DOHH2 (cell line): ENCODE data around the gene TCP10L.

Experiments
- EZH2phosphoT487 ChIP-seq: fragments of 200-600 bp; sonication (generic); IDR thresholded peaks from 2 replicates; pipeline ENCODE4 v1.6.1; 2017; ENCODE audit warnings: borderline replicate concordance, mild to moderate bottlenecking, antibody characterized with exemption, low read length, moderate library complexity, mixed read lengths
- TF ChIP-seq, protein P1 (sequence below): fragments of 200-600 bp; sonication (generic); IDR thresholded peaks from one replicate; pipeline ENCODE4 v1.5.1; 2014; ENCODE audit warnings: antibody characterized with exemption, mild to moderate bottlenecking, low read depth, low read length; ENCODE audit not compliant: poor library complexity, severe bottlenecking

DNA sequence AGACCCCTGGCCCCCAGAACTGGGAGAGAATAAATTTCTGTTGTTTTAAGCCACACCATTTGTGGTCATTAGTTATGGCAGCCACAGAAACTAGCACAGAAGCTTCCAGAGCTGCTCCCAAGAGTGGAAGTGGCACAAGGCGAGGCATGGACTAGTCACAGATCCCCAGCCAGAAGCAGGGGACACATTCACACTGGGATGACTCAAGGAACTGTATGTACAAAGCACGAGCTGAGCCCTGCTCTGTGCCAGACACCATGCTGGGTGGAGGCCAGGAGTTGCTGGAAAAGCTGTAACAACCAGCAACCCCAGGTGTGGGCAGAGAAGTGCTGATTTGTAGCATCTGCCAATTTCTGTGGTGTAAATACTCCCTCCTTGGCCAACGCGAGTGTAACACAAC, 55.6 kb downstream of the TCP10L start:
- TF ChIP-seq, protein P1, sequence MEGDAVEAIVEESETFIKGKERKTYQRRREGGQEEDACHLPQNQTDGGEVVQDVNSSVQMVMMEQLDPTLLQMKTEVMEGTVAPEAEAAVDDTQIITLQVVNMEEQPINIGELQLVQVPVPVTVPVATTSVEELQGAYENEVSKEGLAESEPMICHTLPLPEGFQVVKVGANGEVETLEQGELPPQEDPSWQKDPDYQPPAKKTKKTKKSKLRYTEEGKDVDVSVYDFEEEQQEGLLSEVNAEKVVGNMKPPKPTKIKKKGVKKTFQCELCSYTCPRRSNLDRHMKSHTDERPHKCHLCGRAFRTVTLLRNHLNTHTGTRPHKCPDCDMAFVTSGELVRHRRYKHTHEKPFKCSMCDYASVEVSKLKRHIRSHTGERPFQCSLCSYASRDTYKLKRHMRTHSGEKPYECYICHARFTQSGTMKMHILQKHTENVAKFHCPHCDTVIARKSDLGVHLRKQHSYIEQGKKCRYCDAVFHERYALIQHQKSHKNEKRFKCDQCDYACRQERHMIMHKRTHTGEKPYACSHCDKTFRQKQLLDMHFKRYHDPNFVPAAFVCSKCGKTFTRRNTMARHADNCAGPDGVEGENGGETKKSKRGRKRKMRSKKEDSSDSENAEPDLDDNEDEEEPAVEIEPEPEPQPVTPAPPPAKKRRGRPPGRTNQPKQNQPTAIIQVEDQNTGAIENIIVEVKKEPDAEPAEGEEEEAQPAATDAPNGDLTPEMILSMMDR: no peak
- no peak for TF ChIP-seq EZH2phosphoT487
